GM15510 (cell line): ENCODE measurements around the gene APBB3.

Experiments
- POLR2A ChIP-seq: IDR thresholded peaks from 3 replicates; pipeline ENCODE4 v1.6.1; 2011; ENCODE audit warnings: borderline replicate concordance; ENCODE audit not compliant: insufficient read length; ENCODE audit errors: extremely low read depth

Gene APBB3

GRCh38 chr5:140549237-140550144, 14.9 kb downstream of the APBB3 start:
- TF ChIP-seq POLR2A: no peak

GRCh38 chr5:140548791-140549190, 15.6 kb downstream of the APBB3 start:
- TF ChIP-seq POLR2A: no peak

DNA sequence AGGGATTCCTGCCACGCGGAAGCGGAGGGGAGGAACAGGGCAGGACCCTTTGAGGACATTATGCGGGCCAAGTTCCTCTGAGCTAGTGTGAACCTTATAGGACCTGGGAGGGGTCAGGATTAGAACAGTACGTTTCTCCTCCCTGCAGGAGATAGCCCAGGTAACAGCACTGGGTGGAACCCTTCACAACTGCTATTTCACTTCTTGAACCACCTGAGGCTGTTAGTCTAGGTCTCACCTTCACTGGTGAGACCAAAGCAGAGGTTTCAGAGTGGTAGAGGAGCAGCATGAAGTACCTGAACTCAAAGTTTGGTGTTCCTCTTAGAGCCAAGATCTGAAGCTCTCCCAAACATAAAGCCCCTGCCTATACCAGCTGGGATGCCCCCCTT, 16.1 kb downstream of the APBB3 start:
- TF ChIP-seq POLR2A: no peak

DNA sequence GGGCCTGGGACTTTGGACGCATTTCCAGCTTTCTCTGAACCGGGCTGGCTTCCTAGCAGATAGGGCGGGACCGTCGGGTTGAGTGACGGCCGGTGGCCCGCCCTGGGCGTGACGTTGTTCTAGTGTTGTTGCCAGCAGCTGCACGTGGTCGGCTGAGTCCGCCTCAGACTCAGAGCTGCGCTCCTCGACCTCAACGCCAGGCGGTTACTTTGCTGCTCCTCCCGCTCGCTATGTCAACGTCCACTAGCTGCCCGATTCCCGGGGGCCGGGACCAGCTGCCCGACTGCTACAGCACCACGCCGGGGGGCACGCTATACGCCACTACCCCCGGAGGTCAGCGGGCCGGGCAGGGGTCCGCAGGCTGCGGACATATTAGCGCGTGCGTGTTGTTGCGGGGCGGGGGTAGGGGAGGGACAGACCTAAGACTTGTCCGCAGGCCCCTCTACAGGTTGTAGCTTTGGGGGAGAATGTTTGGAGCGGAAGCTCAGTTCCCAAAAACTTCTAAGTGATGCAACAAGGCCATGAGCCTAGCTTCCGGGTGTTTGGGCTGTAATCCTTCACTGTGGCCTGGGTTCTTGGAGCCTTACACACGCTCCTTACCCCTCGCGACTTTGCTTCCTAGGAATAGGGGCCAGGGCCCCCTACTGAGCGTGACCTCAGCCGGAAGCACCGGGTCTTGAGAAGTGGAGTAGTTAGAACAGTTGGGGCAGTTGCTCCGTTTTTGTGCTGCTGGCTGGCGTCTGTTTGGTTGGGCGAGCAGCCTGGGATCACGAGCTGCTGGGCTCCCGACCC, 16.7 kb downstream of the APBB3 start, which contains the start of gene EIF4EBP3:
TSS of gene EIF4EBP3 (plus strand) at position 155 of the 792 bp plus-strand sequence. CDS start at position 231, 76 bp downstream.
- TF ChIP-seq POLR2A: peak; percentile 48

DNA sequence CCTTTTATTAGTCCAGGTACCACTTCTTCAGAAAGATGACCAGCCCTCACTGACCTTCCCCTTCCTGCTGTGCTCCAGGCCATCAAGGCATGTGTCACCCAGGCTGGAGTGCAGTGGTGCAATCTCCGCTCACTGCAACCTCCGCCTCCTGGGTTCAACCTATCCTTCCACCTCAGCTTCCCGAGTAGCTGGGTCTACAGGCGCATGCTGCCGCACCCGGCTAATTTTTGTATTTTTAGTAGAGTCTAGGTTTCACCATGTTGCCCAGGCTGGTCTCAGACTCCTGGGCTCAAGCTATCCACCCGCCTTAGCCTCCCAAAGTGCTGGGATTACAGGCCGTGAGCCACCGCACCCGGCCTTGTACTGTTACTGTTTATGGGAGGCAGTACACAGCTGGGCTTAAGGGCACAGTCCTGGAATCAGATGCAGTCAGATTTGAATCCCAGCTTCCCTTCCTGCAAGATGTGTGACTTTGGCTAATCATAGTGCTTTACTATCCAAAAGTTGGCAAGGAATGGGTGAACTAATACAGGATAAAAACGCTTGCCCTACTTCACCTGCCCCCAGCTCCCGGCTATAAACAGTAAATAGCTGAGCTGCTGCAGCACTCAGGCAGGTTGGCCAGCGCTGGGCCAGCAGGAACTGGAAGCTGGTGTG, 17.4 kb downstream of the APBB3 start:
- no peak for TF ChIP-seq POLR2A

GRCh38 chr5:140545606-140546005, 18.8 kb downstream of the APBB3 start:
- TF ChIP-seq POLR2A: no peak

DNA sequence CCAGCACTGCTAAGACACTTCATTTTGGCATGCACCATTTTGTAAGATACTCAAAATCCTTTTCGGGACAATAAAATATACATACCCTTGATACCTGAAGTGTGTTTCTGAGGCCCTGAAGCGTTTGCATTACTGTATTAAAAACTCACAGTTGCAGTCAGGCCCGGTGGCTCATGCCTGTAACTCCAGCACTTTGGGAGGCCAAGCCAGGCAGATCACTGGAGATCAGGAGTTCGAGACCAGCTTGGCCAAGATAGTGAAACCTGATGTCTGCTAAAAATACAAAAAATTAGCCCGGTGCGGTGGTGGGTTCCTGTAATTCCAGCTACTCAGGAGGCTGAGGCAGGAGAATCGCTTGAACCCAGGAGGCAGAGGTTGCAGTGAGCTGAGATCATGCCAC, 19.4 kb downstream of the APBB3 start:
- TF ChIP-seq POLR2A: no peak

GRCh38 chr5:140542972-140543371, 21.4 kb downstream of the APBB3 start:
- no peak for TF ChIP-seq POLR2A

DNA sequence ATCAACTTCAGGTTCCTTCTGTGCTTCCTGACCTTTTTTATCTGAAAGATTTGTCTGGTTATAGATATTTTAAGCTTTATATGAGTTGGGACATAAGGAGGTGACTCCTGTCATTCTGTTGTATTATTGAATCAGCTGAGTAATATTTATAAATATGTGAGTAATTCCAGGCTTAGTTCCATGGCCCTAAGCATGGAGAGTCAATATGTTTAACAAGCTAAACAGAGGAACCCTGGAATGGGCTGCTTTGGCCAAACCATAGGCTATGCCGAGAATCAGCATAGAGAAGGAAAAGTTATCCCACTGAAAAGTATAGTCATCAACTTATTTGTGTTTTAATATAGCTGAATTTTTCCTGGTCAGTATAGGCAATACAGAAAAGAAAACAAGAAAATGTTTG, 24.2 kb downstream of the APBB3 start:
- no peak for TF ChIP-seq POLR2A

GRCh38 chr5:140524003-140524402, 40.4 kb downstream of the APBB3 start:
- no peak for TF ChIP-seq POLR2A

- TF ChIP-seq POLR2A: no peak
Measured at GRCh38 chr5:140513124-140513523, 51.3 kb downstream of the APBB3 start.

GRCh38 chr5:140509898-140510297, 54.5 kb downstream of the APBB3 start:
- no peak for TF ChIP-seq POLR2A
